HG03108 (cell line): ENCODE data around the gene TTC33.

Source experiments
- ATAC-seq: cut with Tn5 transposase; IDR thresholded peaks from one replicate; pipeline ENCODE4 v1.9.1; 2021; ENCODE audit warnings: moderate library complexity; ENCODE audit not compliant: unreplicated experiment

TTC33 gene

DNA sequence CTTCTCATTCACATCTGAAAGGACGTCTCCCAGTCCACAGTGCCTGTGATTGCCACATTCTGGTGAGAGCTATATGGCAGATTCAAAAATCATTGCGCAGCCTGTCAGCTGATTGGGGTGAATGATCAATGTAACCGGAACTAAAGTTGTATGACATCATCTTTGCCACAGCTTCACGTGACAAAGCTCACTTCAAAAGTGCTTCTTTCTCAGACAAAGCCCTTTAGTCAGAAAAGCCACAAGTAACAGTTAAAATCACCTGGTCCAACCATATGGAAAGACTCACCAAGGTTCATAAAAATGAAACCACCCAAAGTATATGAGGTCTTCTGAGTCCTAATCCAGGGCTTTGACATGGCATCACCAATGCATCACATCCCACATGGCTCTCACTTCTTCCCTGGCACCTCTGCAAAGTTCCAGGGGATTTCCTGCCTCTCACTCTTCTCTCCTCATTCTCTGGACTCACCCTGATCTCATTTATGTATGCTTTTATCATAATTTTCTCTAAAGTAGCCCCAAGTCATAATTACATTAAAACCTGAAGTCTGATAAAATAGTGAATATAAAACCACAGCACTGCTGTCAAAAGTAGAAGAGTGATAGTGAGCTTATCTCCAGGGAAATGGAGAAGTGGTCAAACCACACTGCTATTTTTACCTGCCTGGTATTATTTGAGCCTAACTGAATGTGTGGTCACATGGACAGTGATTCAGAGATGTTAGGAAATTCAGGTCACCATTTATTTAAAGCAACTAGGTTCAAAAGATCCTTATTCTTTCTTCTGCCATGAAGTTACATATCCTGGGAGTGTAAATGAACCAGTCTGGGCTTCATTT is 269.1 kb downstream of the TTC33 start:
- peak; percentile 36 for ATAC-seq

DNA sequence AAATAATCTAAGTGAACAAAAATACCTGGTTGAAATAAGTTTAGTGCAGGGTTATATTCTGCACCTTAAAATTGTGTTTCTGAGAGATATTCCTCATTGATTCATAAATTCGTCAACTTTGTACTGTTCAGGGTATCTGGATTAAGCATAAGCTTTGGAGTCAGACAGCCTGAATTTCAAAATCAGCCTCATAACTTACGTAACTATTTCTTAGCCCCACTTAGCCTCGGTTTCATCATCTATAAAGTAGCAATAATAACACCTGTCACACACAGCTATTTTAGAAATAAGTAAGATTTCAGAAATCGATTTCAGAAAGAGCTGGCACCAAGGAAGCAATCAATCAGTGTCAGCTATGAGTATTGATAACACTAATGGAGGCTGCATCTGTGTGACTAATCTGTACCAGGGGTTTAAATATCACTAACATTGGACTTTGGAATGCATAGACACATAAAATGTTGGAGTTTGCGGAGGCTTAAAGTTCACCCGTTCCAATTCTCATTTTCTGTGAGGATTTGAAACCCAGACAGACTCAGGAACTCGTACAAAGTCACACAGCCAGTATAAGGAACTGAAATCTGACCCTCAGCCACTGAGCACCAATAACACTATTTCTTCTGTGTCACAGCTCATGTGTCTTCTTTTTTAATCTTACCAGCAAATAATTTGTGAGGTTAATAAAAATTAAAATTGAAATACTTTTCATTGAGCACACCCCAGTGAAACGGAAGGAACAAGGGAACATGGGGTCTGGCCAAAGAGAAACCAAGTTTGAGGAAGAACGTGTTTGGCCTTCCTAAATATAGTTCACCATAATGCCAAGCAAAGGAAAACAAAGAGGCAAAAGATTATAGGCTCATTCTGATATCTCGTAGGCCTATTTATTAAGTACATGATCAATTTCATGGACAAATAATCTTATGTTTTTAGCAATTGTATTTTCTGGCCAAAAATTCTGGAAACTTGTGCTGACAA is 270.5 kb downstream of the TTC33 start:
- ATAC-seq = peak; percentile 51

DNA sequence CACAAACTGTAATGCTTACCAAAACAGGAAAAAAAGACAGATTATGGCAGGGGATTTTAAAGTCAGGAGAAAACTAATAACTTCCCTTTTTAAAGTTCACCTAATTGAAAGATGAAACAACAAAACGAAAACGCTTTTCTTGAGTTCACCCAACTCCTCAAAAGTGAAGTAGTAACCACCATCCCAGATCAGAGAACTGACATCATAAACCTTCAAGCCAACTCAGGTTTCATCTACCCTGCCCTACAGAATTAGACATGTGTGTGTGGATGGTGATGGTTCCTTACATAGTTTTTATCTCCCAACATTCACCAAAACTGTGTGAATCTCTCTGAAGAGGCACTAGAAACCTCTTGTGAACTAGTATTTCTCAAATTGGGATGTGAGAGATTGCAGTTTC is 271.3 kb downstream of the TTC33 start:
- ATAC-seq = peak; percentile 36

DNA sequence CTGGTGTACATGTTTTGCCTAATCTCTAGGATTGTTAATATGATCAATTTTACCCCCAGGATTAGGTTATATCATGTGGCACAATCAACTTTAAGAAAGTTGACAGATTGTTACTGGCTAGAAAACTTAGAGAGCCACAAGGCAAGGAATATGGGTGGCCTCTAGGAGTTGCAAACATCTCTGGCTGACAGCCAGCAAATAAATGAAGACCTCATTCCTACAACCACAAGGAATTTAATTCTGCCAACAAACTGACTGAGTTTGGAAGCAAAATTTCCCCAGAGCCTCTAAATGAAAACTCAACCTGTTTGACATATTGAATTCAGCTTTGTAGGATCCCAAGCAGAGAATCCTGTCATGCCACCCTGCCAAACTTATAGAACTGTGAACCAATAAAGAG is 272.4 kb downstream of the TTC33 start:
- no peak for ATAC-seq

DNA sequence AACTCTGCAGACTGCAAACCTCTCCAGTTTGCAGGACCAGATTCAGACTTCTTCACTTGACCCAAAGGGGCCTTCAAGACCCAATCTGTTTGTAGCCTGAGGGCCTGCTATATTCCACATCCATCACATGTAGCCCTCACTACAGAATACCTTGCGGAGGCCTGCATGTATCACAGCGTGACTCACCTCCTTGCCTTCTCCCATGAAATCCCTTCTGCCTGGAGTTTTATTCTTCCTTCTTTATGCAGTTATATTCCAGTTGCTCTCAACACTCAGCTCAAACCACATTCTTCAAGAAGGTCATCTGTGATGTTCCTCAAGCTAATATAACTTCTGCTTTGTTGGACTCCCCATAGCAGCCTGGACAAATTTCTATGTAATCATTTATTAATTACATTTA is 274.5 kb downstream of the TTC33 start:
- no peak for ATAC-seq

DNA sequence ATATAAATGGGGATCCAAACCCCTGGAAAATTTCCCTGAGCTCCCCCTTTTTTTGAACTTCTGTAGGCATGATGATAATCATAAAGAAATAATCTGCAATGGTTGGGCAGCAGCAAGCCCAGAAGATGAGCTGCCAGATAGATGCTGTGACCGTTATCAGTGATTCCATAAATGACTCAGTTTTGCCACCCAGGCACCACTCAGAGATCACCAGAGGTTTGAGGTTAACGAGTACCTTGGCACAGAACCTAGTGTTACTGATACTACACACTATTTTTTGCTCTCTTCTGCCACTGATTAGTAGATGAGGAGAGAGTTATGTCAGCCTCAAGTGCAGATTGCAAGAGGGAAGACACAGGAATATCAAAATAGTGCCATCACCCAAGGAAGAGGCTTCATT is 275.4 kb downstream of the TTC33 start:
- ATAC-seq = no peak

DNA sequence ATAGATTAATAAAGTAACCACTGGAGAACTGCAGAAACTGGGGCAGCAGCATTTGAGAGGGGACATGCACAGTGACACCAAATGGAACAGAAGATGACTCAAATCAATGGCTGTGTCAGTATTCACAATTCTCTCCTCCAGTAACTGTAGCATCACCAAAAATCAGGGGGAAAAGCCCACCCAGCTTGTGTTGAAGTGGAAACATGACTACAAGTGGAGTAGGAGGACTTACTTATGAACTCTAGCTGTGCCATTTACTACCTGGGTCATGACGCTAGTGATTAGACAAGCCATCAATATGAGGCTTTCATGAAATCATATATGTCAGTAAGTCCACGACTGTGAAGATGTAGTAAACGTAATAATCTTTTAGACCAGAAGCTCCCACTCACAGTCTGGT is 275.8 kb downstream of the TTC33 start:
- ATAC-seq = no peak

DNA sequence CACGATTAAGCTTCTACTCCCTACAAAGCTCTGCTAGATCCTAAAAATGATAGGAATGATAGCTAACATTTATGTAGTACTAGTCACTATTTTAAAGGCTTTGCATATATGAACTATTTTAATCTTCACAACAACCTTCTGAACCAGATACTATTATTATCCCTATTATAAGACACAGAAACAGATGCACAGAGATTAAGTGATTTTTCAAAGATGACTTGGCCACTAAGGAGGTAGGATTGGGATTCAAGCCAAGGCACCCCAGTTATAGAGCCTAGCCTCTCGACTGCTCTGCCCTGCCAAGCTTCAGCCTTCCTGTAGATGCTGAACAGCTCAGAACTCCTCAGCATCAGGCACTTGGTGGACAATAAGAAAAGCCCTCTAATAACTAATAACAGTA is 277.0 kb downstream of the TTC33 start:
- no peak for ATAC-seq

DNA sequence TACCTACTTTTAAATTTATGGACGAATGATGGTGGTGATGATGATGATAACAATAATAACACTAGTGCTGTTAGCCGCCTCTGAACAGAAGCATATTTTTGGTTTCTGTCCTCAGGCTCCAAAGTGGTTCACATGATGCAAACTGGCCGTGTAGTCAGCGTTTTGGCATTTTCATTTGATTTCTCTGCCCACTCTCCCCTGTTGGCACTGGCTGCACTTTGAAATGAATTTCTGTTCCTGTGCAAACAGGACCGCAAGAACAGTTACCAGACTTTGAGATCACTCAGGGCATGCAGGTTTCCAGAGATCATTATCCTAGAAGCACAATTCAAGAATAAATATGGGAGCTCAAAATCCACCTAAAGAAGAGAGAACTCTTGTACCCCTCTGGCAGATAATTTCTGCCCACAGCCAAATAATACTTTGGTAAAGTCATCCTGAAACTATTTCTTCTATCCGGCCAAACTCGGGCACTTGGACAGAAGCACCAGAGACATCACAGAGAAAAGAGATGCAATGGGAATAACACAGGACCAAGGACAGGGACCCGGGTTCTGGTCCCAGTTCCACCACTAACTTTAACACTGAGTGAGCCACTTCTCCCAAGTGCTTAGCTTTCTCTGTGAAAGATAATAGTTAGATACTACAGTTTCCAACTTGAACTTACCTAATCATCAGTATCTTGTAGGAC is 277.8 kb downstream of the TTC33 start:
- ATAC-seq = no peak

DNA sequence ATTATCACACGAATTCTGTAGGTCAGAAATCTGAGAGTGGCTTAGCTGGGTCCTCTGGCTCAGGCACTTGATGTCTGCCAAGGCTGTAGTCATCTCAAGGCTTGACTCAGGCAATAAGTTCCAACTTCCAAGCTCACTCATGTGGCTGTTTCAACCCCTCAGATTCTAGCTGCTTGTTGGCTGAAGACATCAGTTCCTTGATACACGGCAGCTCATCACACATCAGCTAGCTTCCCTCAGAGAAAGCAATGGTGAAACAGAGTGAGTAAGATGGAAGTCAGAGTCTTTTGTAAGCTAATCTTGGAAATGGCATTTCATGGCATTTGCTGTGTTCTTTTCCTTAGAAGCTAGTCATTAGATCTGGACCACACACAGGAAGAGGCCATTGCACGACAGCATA is 280.2 kb downstream of the TTC33 start:
- no peak for ATAC-seq

DNA sequence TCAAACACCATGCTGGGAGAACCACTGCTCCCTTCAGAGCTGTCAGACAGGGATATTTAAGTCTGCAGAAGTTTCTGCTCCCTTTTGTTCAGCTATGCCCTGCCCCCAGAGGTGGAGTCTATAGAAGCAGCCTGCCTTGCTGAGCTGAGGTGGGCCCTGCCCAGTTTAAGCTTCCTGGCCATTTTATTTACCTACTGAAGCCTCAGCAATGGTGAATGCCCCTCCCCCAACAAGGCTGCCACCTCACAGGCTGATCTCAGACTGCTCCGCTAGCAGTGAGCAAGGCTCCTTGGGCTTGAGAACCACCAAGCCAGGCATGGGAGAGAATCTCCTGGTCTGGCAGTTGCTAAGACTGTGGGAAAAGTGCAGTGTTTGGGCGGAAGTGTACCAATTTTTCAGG is 281.5 kb downstream of the TTC33 start:
- no peak for ATAC-seq

DNA sequence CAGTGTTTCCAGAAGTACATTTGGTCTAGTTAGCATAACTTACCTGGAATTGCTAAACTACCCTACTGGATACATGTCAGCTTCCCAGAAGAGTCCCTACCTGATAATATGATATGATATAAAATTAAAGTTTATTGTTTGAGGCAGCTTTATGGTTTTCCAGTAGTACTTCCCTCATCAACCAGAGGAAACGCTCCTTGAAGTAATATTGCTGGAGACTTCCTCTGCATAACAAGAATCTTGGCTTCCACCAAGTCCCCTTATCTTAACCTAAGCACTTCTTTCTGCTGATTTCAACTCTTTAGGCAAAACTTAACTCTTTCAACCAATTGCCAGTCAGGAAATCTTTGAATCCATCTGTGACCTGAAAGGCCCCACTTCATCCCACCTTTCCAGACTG is 290.3 kb downstream of the TTC33 start:
- no peak for ATAC-seq

DNA sequence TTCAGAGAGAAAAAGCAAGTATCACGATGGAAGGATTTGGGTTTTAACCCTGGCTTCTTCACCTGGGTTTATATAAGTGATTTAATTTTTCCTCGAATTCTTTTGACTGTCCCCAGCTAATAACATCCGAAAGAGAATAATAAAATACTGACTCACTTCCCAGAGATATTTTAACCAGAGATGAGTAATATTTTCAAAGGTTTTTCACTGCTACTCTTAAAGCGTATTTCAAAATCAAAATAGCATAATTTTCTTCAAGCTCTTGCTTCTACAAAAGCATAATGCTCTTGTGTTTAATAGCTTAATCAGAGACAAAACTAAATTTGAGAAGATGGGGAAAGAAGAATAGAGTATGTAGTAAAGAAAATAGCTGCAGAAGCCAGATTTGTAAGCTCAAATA is 291.2 kb downstream of the TTC33 start:
- ATAC-seq = no peak
